GM21825 (cell line): ENCODE measurements around the gene NPC1.
"Not testable (repeated sequence)": the region's sequence is repeated elsewhere in the genome, so short reads cannot be mapped to it uniquely, and the experiment has no call there.

ENCODE experiments used
- ATAC-seq: cut with Tn5 transposase; IDR thresholded peaks from one replicate; pipeline ENCODE4 v1.9.1; 2021; ENCODE audit warnings: mild to moderate bottlenecking, moderate library complexity; ENCODE audit not compliant: unreplicated experiment

The NPC1 gene

GRCh38 chr18:23586249-23587196, at the start of gene NPC1:
NPC1 (minus strand) TSS chr18:23586506; CDS start chr18:23586343, 163 bp downstream.
- ATAC-seq, result peak; percentile 89

DNA sequence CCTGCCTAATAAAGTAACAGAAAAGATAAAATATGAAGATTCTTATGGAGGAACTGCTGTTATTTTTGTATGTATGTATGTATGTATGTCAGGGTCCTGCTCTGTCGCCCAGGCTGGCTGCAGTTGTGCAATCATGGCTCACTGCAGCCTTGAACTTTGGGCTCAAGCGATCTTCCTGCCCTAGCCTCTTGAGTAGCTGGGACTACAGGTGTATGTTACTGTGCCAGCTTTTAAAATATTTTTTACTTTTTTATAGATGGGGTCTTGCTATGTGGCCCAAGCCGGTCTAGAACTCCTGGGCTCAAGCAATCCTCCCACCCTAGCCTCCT, 49.7 kb upstream of the NPC1 start:
- no peak for ATAC-seq

- no peak for ATAC-seq
Observed at GRCh38 chr18:23635283-23636070, 49.2 kb upstream of the NPC1 start.

DNA sequence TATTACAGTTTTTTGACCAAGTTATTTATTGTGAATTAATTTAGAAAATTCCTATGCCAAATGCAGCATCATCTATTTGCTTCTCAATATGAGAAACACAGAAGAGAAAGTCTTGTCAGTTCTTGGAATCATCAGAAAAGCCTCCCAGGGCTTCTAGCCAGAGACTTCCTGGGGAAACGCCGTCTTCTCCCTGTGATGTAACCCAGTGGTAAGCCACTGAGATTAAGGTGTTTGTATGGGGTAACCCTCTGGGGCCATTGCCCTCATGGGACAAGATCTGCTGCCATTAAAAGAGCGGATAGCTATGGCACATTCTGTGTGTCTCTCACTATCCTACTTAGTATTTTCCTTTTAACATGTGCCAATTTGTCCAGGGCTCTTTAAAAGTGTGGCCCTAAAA, 48.4 kb upstream of the NPC1 start:
- no peak for ATAC-seq

- no peak for ATAC-seq
Observed at GRCh38 chr18:23632615-23633014, 46.3 kb upstream of the NPC1 start.

DNA sequence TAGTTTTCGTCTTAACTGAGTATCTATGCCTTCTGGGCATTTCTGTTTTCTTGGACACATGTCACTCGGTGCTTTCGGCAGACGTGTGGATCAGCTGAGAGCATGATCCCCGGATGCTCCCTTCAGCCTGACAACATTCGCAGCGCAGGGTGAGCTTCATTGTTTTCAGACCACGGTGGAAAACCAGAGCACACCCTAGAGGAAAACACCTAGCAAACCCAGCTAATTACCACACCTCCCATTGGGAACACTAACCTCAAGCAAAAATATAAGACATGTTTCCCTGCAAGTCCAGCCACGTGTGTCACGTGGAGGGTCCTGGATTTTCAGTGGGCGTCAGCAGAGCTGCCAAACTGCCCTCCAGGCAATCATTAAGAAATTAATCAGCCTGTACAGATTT, 45.4 kb upstream of the NPC1 start:
- no peak for ATAC-seq

GRCh38 chr18:23631312-23631711, 45.0 kb upstream of the NPC1 start:
- ATAC-seq, result no peak

- peak; percentile 92 for ATAC-seq
Observed at GRCh38 chr18:23629444-23629946, 43.2 kb upstream of the NPC1 start.

DNA sequence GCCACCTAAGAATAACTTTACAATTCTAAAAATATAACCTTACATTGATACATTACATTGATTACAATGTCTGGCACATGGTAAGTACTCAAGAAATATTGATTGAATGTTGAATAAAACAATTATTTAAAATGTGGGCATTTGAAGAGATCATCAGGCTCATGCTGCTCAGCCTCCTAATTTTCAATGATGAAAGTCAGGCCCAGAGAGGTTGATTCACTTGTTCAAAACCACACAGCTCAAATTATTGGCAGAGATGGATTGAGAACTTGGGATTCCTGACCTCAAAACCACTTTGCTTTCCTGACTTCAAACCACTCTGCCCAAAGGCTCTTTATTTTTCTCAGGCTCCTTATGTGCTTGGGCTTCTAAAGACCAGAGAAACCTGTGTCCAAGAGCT, 41.7 kb upstream of the NPC1 start:
- ATAC-seq, result no peak

GRCh38 chr18:23627321-23627720, 41.0 kb upstream of the NPC1 start:
- no peak for ATAC-seq

GRCh38 chr18:23626451-23627279, 40.4 kb upstream of the NPC1 start:
- ATAC-seq, result no peak

DNA sequence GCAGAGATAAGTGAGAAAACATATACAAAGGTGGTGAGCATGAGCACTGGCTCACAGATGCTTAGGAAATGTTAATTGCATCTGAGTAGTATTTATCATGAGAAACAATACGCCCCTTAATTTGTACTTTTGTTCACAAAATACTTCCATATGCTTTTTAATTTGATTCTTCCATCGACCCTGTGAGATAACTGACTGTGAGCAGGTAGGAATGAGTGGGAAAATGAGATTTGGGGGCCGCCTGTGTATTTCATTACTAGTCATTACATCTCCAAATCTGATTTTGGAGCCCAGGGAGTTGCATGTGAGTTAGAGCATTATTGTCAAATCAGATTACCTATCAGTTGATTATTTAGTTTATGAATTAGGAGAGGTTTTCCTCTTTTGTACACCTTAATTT, 36.7 kb upstream of the NPC1 start:
- ATAC-seq, result no peak

DNA sequence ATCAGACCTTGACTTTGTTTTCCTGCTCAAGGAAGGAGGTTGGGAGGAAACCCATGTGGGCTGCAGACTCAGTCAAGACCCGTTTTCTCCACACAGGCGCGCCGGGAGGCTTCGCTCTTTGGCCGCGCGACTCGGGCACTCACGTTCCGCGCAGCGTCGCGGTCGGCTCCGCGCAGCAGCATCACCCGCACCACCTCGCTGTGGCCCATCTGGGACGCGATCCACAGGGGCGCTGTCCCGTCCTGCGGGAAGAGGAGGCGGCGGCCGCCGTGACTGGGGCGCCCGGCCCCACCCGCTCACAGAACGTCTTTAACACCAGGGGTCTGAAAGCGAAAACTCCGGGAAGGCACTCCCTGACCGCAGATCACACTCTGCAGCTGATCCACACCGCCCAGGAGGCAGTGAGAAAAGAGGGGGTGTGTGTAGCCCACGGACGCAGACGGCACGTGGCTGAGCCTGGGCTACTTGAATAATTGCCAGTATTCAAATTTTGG, 33.1 kb upstream of the NPC1 start:
- peak; percentile 26 for ATAC-seq

- ATAC-seq, result peak; percentile 53
Observed at GRCh38 chr18:23618862-23619387, 32.6 kb upstream of the NPC1 start.

GRCh38 chr18:23617412-23618014, 31.2 kb upstream of the NPC1 start:
- ATAC-seq, result peak; percentile 49

GRCh38 chr18:23616258-23616657, 30.0 kb upstream of the NPC1 start:
- no peak for ATAC-seq

DNA sequence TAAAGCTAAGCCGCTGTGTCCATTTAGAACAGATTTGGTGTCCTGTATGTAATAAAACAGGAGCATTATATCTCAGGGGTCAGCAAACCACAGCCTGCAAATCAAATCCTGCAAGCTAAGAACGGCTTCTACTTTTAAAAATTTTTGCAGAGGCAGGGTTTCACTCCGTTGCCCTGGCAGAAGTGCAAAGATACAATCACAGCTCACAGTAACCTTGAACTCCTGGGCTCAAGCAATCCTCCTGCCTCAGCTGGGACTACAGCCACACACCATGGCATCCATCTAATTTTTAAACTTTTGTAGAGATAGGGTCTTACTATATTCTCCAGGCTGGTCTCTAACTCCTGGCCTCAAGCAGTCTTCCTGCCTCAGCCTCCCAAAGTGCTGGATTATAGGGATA, 28.6 kb upstream of the NPC1 start:
- ATAC-seq, result no peak

DNA sequence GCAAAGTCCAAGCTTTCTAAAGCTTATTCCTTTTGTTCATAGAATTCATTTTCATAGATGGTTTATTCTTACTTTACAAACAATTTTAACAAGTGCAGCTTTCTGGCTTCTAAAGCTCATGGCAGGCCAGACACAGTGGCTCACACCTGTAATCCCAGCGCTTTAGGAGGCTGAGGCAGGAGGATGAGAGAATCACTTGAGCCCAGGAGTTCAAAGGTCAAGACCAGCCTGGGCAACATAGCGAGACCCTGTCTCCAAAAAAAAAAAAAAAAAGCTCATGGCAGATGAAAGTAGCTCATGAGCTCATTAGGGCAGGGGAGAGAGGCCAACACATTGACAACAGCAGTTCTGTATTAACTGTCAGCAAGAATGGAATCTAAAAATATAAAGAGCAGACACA, 28.1 kb upstream of the NPC1 start:
- no peak for ATAC-seq

DNA sequence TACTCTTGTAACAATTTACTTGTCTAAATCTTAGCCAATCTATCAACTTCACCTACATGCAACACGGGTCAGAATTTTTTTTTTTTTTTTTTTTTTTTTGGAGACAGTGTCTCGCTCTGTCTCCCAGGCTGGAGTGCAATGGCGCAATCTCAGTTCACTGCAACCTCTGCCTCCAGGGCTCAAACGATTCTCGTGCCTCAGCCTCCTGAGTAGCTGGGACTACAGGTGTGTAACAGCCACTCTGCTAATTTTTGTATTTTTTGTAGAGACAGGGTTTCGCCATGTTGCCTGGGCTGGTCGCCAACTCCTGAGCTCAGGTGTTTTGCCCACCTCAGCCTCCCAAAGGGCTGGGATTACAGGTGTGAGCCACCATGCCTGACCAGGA, 26.8 kb upstream of the NPC1 start:
- ATAC-seq, result not testable (repeated sequence)

- no peak for ATAC-seq
Observed at GRCh38 chr18:23612434-23613090, 26.3 kb upstream of the NPC1 start.
